ENCODE data around the gene TEDDM1. TPM values are rescaled to one million over a fixed set of nuclear protein-coding genes. Genes with fewer than 3 reads are reported as not detected.

The TEDDM1 gene
- total and polyA plus RNA-seq, 2 donors (not counting 3 experiments of a cell fraction or from before 2014, with no cell fraction given), result not detected

Other genes starting within 250 kb of the TEDDM1 start
- 181 and 187 TPM in 2 replicates for gene GLUL, start 8.9 kb downstream of the TEDDM1 start, total RNA-seq
- gene GLUL, start 8.9 kb downstream of the TEDDM1 start, polyA plus RNA-seq, result 156 and 172 TPM in 2 replicates
- gene RGSL1, start 49.5 kb upstream of the TEDDM1 start, total RNA-seq, result not detected in 2 replicates
- not detected in 2 replicates for gene RGSL1, start 49.5 kb upstream of the TEDDM1 start, polyA plus RNA-seq
- gene RNASEL, start 188.6 kb upstream of the TEDDM1 start, total RNA-seq, result 1.3 and 1.9 TPM in 2 replicates
- gene RNASEL, start 188.6 kb upstream of the TEDDM1 start, polyA plus RNA-seq, result 0.38 and 0.59 TPM in 2 replicates
- not detected in 2 replicates for gene RGS16, start 203.7 kb upstream of the TEDDM1 start, total RNA-seq
- not detected in 2 replicates for gene RGS16, start 203.7 kb upstream of the TEDDM1 start, polyA plus RNA-seq

Measured in endothelial cell of umbilical vein (primary cell).